Brain microvascular endothelial cell (primary cell): ENCODE results near the gene ATF7.

Experiments
- DNase-seq: peaks from one replicate; pipeline ENCODE4 v3.0.0-alpha.2; 2020
- H3K27ac ChIP-seq: fragments of 250-450 bp; sonication (Bioruptor Pico); 2 replicates; pipeline ENCODE4 v1.5.1; 2020; ENCODE audit warnings: mild to moderate bottlenecking, moderate library complexity
- H3K27me3 ChIP-seq: fragments of 250-450 bp; sonication (Bioruptor Pico); replicated peaks from 2 replicates; pipeline ENCODE4 v1.5.1; 2020; ENCODE audit warnings: mild to moderate bottlenecking
- H3K36me3 ChIP-seq: fragments of 250-450 bp; sonication (Bioruptor Pico); replicated peaks from 2 replicates; pipeline ENCODE4 v1.5.1; 2020; ENCODE audit warnings: mild to moderate bottlenecking
- H3K4me3 ChIP-seq: 2 replicates; pipeline ENCODE4 v1.5.1; 2011; ENCODE audit warnings: low read depth, mild to moderate bottlenecking, control low read depth, low read length, moderate library complexity
- CTCF ChIP-seq: IDR thresholded peaks from 2 replicates; pipeline ENCODE4 v1.5.1; 2011; ENCODE audit warnings: low read depth, mild to moderate bottlenecking, moderate library complexity, low read length, control low read depth, inconsistent platforms; ENCODE audit errors: missing control alignments
- in situ Hi-C: cut with HindIII; loops from 2 replicates; pipeline ENCODE4 v1.10.0; 2017; ENCODE audit warnings: low sequenced_read_pairs, low pct_ligation_motif_present

Gene ATF7

GRCh38 chr12:53622724-53623123, 3.5 kb downstream of the ATF7 start:
- no peaks in the 10 kb centered on the region for H3K36me3 ChIP-seq
- H3K4me3 ChIP-seq, result no peak overlapping the region
- DNase-seq, result no peak
- no peak for TF ChIP-seq CTCF
- H3K27ac ChIP-seq, result no peak overlapping the region
- in situ Hi-C loops, result no loop called here
- no peaks in the 10 kb centered on the region for H3K27me3 ChIP-seq

GRCh38 chr12:53618275-53618674, 7.9 kb downstream of the ATF7 start:
- in situ Hi-C loops, result no loop called here
- no peak for DNase-seq
- Histone ChIP-seq H3K27me3 (no peaks in the 10 kb centered on the region), H3K36me3 (no peaks in the 10 kb centered on the region), H3K27ac (no peak overlapping the region), H3K4me3 (no peak overlapping the region)
- TF ChIP-seq CTCF, result no peak

GRCh38 chr12:53617700-53618099, 8.5 kb downstream of the ATF7 start:
- in situ Hi-C loops, result no loop called here
- Histone ChIP-seq H3K27ac (no peak overlapping the region), H3K36me3 (no peaks in the 10 kb centered on the region), H3K4me3 (no peak overlapping the region), H3K27me3 (no peaks in the 10 kb centered on the region)
- no peak for DNase-seq
- no peak for TF ChIP-seq CTCF

GRCh38 chr12:53616950-53617349, 9.2 kb downstream of the ATF7 start:
- Histone ChIP-seq H3K36me3 (no peaks in the 10 kb centered on the region), H3K4me3 (no peak overlapping the region), H3K27me3 (no peaks in the 10 kb centered on the region), H3K27ac (no peak overlapping the region)
- TF ChIP-seq CTCF, result no peak
- in situ Hi-C loops, result no loop called here
- no peak for DNase-seq

- no peak for DNase-seq
- TF ChIP-seq CTCF, result no peak
- in situ Hi-C loops, result no loop called here
- H3K36me3 ChIP-seq, result no peaks in the 10 kb centered on the region
- H3K27ac ChIP-seq, result no peak overlapping the region
- H3K4me3 ChIP-seq, result no peak overlapping the region
- H3K27me3 ChIP-seq, result no peaks in the 10 kb centered on the region
Measured at GRCh38 chr12:53613821-53614220, 12.4 kb downstream of the ATF7 start.

GRCh38 chr12:53612978-53613377, 13.2 kb downstream of the ATF7 start:
- no peak for DNase-seq
- Histone ChIP-seq H3K27me3 (no peaks in the 10 kb centered on the region), H3K4me3 (no peak overlapping the region), H3K27ac (no peak overlapping the region), H3K36me3 (no peaks in the 10 kb centered on the region)
- in situ Hi-C loops, result no loop called here
- TF ChIP-seq CTCF, result no peak
